T follicular helper cell (primary cell): ENCODE results near the gene ALKBH3.

Experiments used
- DNase-seq: peaks from one replicate; pipeline ENCODE4 v3.0.0-alpha.2; 2020; ENCODE audit warnings: low read depth

Gene ALKBH3

DNA sequence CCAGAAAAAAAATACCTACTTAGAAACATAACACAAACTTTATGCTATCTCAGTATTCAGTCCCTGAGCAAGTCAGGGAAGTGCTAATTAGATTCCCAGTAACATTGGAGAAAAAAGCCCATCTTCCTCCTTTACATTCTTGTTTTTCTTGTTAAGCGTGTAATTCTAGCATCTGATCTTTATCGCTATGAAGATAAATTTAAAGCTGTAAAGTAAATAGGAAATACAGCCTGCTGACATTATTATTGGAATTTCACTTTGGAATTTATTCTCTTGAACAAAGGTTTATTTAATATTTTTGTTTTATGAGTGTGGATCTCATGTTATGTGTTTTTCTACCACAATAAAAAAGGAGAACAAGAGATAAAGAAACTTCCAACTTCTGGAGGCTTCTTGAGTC, 13.9 kb downstream of the ALKBH3 start:
- no peak for DNase-seq

DNA sequence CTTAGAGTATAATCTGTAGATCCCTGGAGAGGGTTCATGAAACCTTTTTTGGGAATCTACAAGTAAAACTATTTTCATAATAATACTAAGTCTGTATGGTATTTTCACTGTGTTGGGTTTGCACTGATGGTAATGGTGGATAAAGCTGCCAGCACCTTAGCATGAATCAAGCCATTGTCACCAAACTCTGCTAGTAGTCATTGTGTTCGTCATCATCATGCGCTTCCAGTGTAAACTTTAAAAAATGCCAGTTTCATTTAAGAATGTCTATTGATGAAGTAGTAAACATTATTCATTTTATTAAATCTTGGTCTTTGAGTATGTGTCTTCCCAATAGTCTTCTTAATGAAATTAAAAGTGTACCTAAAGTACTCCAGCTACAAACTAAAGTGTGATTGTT, 15.0 kb downstream of the ALKBH3 start:
- no peak for DNase-seq

DNA sequence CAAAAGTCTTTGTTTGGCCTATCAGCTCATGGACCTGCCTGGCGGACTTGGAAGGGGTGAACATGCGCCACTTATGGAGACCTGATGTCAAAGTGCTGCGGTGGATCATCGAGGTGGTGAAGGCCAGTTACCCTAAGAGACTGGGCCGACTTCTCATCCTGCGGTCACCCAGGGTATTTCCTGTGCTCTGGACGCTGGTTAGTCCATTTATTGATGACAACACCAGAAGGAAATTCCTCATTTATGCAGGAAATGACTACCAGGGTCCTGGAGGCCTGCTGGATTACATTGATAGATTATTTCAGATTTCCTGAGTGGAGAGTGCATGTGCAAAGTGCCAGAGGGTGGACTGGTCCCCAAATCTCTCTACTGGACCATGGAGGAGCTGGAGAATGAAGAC, 17.9 kb downstream of the ALKBH3 start:
- no peak for DNase-seq

DNA sequence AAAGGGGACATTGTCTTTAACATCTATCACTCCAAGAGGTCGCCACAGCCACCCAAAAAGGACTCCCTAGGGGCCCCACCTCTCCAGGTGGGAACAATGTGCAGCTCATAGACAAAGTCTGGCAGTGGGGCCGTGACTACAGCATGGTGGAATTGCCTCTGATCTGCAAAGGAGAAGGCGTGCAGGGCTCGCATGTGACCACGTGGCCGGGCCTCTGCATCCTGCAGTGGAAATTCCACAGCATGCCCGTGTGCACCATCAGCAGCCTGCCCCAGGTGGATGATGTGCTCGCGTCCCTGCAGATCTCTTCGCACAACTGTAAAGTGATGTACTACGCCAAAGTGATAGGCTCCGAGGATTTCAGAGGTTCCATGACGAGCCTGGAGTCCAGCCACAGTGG, 18.5 kb downstream of the ALKBH3 start:
- DNase-seq = no peak

DNA sequence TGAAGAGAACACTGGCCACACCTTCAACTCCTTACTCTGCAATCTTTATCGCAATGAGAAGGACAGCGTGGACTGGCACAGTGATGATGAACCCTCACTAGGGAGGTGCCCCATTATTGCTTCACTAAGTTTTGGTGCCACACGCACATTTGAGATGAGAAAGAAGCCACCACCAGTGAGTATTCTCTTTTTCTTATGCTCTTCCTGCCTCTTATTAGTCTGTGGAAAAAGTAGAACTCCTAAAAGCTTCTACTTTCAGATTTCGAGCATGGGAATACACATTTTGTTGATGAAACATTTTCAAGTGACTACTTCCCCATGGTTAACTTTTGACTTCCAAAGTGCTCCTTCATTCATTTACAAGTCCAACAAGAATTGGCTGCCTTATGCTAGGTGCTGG, 20.9 kb downstream of the ALKBH3 start:
- DNase-seq = no peak

DNA sequence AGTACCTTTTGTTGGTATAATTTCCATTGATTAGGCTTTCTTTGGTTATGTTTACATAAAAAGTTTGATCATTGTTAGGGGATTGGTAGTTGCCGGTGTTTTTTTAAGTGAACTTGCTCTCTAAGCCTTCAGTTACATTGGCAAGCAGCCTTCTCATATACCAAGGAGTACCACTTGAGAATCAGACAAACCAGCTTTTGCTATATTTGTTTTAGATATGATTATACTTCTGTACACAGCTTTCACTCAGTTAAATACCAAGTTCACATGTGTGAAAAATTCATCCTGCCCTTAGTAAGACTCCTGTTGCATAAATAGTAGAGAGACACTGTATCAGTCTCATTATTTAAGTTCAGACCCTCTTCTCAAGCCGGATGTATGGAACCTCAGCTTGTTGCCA, 22.4 kb downstream of the ALKBH3 start:
- DNase-seq = no peak

DNA sequence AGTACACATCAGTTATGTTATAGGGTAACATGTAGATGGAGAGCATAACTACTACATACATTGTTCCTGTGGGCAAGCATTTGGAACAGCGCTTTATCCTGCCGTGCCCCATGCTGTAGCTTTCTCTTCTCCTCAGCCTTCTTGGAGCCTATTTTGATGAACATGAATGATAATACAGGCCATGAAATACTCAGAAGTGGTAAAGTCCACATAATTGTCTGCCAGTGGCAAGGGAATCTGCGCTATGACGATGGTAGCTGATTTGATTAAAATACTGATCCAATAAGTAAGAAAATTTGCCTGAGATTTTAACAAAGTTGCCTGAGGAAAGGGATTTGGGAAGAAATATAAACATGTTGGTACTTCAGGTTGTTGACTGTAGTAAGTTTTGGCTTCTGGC, 23.3 kb downstream of the ALKBH3 start:
- DNase-seq = no peak

- DNase-seq = no peak
These were observed 24.3 kb downstream of the ALKBH3 start for GRCh38 chr11:43904742-43905535.

- DNase-seq = no peak
These were observed 25.2 kb downstream of the ALKBH3 start for GRCh38 chr11:43905813-43906241.

- no peak for DNase-seq
These were observed 26.7 kb downstream of the ALKBH3 start for GRCh38 chr11:43907028-43907975.

DNA sequence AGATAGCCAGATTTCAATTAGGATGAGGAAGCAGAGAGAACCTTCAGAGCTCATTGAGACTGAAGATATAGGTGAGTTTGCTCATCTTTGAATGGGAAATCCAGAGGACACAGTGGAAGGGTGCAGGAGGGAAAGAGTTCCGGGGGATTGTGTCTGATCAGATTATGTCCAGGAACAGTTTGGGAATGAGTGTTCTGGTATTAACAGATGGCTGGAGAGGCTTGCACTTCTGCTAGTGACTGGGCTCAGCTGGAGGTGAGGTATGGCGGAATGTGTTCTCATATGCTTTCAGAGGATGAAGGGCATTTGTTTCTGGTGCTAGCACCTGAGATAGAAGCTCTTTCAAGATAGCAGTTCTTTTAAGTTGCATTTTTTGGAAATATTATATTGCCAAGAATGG, 27.6 kb downstream of the ALKBH3 start:
- no peak for DNase-seq

- no peak for DNase-seq
These were observed 28.1 kb downstream of the ALKBH3 start for GRCh38 chr11:43908683-43909082.

GRCh38 chr11:43913829-43914380, 33.3 kb downstream of the ALKBH3 start:
- no peak for DNase-seq

GRCh38 chr11:43914466-43914865, 33.8 kb downstream of the ALKBH3 start:
- no peak for DNase-seq

DNA sequence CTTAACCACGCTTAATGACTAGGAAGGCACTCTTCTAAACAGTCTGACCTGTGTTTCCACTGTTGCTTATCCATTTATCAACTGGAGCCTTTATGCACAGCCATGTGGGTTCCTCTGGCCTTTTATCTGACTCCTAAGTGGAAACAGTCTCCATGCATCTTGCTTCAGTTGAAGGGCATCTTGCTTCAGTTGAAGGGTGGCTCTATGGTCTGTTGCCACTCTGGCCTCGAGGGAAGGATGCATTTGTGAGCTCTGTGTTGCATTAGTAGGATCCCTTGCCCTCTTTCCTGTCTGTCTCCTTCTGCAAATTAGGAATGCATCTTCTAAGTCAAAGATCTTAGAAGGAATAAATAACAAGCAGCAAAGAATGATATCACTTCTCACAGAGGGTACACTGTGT, 36.0 kb downstream of the ALKBH3 start:
- no peak for DNase-seq

GRCh38 chr11:43917851-43918250, 37.2 kb downstream of the ALKBH3 start:
- DNase-seq = no peak

- no peak for DNase-seq
These were observed 38.0 kb downstream of the ALKBH3 start for GRCh38 chr11:43918662-43919061.

DNA sequence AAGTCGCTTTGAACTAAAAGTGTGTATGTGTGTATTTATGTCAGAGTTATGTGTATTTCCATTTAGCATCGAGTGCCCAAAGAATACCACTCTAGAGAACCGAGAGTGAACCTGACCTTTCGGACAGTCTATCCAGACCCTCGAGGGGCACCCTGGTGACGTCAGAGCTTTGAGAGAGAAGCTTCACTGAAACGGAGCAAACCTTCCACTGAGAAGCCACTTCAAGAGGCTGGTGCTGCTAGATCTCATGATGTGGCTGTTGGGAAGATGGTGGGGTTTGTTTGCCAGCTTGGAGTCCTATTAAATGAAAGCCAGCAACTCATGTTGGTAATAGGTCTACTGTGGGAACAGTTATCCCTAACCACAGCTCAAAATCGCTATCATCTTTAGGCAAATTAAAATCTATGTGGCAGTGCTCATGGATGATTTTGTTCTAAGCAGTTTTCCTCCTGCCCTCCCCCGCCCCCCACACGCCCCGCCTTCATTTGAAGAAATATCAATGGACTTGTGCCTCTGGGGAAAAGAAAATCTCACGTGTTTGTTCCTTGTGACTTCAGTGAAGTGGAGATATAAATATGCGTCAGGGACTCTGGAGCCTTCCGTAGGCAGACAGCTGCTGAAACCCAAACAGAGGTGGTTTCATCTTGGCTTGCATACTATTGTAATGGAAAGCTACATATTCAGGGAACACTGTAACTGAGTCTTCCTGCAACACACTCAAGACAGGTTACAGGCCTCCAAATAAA, 39.4 kb downstream of the ALKBH3 start:
- DNase-seq = no peak

- no peak for DNase-seq
These were observed 40.2 kb downstream of the ALKBH3 start for GRCh38 chr11:43920598-43921419.

GRCh38 chr11:43921561-43922294, 41.1 kb downstream of the ALKBH3 start:
- DNase-seq = no peak

DNA sequence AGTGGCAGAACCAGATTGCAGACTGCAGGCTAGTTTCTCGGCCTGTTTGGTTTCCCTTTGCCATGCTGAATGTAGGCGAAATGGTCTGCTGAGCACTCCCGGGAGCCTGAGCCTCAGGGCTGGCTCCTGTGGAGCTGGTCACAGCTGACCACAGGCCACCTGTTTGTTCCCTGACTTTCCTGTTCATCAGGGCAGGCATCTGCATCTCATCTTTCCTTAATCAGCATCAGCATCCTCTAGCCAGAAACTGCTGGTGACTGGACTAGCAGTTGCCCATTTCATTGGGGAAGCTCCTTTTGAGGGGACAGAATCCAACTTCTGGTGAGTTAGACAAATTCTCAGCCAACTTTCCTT, 41.6 kb downstream of the ALKBH3 start:
- no peak for DNase-seq
